Large intestine (tissue), 3 donors: Measurements from ENCODE around the gene SLC16A3. TPM values are rescaled to one million over a fixed set of nuclear protein-coding genes. Genes with fewer than 3 reads are reported as not detected.

ENCODE experiments used
- DNase-seq, 2 donors: peaks; one replicate each; pipeline versions ENCODE4 v3.0.0 to v3.0.0-alpha.2; 2013
- H3K27ac ChIP-seq: one replicate; pipeline ENCODE4 v1.5.1; 2013; ENCODE audit warnings: low read length
- H3K27me3 ChIP-seq: 2 replicates; pipeline ENCODE4 v1.6.1; 2013; ENCODE audit warnings: low read length; ENCODE audit not compliant: control insufficient read depth, insufficient read depth
- H3K36me3 ChIP-seq: 2 replicates; pipeline ENCODE4 v1.6.1; 2013; ENCODE audit warnings: low read length; ENCODE audit not compliant: control insufficient read depth, insufficient read depth
- H3K4me1 ChIP-seq: one replicate; pipeline ENCODE4 v1.6.1; 2013; ENCODE audit warnings: low read length; ENCODE audit not compliant: control insufficient read depth, insufficient read depth
- H3K4me3 ChIP-seq: one replicate; pipeline ENCODE4 v1.5.1; 2013; ENCODE audit warnings: low read length
- H3K9me3 ChIP-seq: one replicate; pipeline ENCODE4 v1.6.1; 2013; ENCODE audit warnings: mild to moderate bottlenecking, low read depth, low read length, moderate library complexity; ENCODE audit not compliant: control insufficient read depth
- WGBS: methylation state at CpG from one replicate; pipeline ENCODE4 v1.1.5; 2013; ENCODE audit warnings: low lambda C conversion rate; ENCODE audit not compliant: insufficient coverage; 5-methylcytosine and 5-hydroxymethylcytosine counted together
- polyA plus RNA-seq: library from polyadenylated mRNA; unstranded; fragments of 120-200 nt; gene quantifications from one replicate; pipeline ENCODE4 v1.2.1, GENCODE V29; 2013

SLC16A3 gene
- polyA plus RNA-seq, 1 donor = 19.5 TPM

GRCh38 chr17:82243648-82244412 is 15.0 kb downstream of the SLC16A3 start:
- Histone ChIP-seq H3K27me3 (no peaks in the 10 kb centered on the region), H3K27ac (no peak overlapping the region), H3K4me3 (no peak overlapping the region), H3K9me3 (peaks cover 2% of the 10 kb centered on the region), H3K4me1 (peaks cover 28% of the 10 kb centered on the region), H3K36me3 (peaks cover 87% of the 10 kb centered on the region)
- DNase-seq = no peak
- WGBS = no CpG with 5 or more reads among the region's 19 CpGs

DNA sequence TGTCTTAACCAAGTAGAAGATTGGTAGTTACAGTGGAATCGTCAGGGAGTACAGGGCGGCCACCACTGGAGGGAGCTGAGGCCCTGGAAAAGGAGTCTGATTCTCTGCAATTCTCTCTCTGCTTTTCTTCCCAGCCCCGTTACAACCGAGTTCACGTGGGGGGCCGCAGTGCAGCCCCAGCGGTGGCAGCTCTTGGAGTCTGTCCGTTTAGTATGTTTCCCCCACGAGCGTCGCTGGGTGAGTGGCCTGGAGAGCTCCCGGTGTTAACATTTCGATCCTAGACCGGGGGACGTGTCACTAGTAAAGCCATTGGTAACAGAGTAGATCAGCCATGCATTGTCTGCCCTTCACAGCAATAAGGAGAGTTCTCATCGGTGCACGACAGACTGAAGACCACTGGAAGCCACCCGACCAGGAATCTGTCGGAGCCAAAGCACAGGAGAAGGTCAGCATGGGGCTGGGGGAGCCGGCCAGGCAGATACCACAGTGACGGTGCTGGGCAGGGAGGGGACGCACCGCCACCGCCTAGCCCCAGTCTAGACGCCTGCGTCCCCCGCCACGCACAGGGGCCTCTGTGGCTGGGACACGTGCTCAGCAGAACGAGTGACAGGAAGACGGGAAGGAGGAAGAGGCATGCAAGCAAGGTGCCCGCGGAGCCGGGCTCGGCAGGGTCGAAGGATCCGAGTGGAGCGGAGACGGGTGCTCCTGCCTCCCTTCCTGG is 15.7 kb downstream of the SLC16A3 start:
- peaks cover 28% of the 10 kb centered on the region for H3K4me1 ChIP-seq

GRCh38 chr17:82245134-82246039 is 16.5 kb downstream of the SLC16A3 start:
- Histone ChIP-seq H3K9me3 (peaks cover 2% of the 10 kb centered on the region), H3K27ac (no peak overlapping the region), H3K36me3 (peaks cover 94% of the 10 kb centered on the region), H3K4me1 (peaks cover 23% of the 10 kb centered on the region), H3K27me3 (no peaks in the 10 kb centered on the region), H3K4me3 (no peak overlapping the region)
- DNase-seq = no peak
- WGBS = 92% methylated on average over 5 of the region's 47 CpGs

More for the DNA sequence above, 15.7 kb downstream of the SLC16A3 start:
- Histone ChIP-seq H3K36me3 (peaks cover 91% of the 10 kb centered on the region), H3K27ac (no peak overlapping the region), H3K4me3 (no peak overlapping the region), H3K9me3 (peaks cover 2% of the 10 kb centered on the region), H3K27me3 (no peaks in the 10 kb centered on the region)
- 100% methylated on average over 1 of the region's 39 CpGs for WGBS
- DNase-seq = no peak

GRCh38 chr17:82246040-82246364 is 17.2 kb downstream of the SLC16A3 start:
- no peak overlapping the region for H3K4me3 ChIP-seq
- DNase-seq = no peak
- H3K4me1 ChIP-seq = peaks cover 21% of the 10 kb centered on the region
- H3K9me3 ChIP-seq = peaks cover 2% of the 10 kb centered on the region
- H3K27ac ChIP-seq = no peak overlapping the region
- H3K36me3 ChIP-seq = peaks cover 95% of the 10 kb centered on the region
- no CpG with 5 or more reads among the region's 5 CpGs for WGBS
- H3K27me3 ChIP-seq = no peaks in the 10 kb centered on the region

- peaks cover 15% of the 10 kb centered on the region for H3K4me1 ChIP-seq
- peaks cover 97% of the 10 kb centered on the region for H3K36me3 ChIP-seq
- DNase-seq = no peak
- H3K9me3 ChIP-seq = peaks cover 2% of the 10 kb centered on the region
- no peak overlapping the region for H3K4me3 ChIP-seq
- no peak overlapping the region for H3K27ac ChIP-seq
- no peaks in the 10 kb centered on the region for H3K27me3 ChIP-seq
- whole genome bisulfite sequencing = no CpG with 5 or more reads among the region's 27 CpGs
Measured at GRCh38 chr17:82246365-82247181, 17.7 kb downstream of the SLC16A3 start.

DNA sequence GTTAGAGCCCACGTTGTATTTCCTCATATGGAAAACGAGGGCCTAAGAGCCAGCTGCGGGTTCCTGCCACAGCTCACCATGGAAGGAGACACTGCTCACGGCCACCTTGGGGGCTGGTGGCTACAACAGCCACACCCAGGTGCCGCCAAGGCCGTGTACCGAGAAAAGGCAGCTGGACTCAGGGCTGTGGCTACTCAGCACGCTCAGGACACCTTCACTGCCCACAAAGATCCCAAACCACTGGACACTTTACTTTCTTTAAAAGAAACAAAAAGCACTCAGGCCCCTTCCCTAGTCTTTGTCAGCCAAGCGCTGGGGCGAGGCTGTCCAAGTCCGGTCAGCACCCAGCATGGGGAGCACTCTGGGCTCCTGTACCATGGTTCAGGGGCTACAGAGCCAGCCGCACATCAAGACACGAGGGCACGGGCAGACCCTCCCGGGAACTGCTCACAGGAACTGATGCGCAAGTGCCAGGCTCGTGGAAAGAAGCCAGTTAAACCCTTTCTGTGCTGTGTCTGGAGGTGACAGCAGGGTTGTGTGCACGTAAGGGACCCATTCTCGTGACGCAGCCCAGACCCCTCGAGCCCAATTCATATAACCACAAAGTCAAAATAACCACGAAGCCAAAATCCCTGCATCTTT is 18.5 kb downstream of the SLC16A3 start:
- H3K4me3 ChIP-seq = no peak overlapping the region

DNA sequence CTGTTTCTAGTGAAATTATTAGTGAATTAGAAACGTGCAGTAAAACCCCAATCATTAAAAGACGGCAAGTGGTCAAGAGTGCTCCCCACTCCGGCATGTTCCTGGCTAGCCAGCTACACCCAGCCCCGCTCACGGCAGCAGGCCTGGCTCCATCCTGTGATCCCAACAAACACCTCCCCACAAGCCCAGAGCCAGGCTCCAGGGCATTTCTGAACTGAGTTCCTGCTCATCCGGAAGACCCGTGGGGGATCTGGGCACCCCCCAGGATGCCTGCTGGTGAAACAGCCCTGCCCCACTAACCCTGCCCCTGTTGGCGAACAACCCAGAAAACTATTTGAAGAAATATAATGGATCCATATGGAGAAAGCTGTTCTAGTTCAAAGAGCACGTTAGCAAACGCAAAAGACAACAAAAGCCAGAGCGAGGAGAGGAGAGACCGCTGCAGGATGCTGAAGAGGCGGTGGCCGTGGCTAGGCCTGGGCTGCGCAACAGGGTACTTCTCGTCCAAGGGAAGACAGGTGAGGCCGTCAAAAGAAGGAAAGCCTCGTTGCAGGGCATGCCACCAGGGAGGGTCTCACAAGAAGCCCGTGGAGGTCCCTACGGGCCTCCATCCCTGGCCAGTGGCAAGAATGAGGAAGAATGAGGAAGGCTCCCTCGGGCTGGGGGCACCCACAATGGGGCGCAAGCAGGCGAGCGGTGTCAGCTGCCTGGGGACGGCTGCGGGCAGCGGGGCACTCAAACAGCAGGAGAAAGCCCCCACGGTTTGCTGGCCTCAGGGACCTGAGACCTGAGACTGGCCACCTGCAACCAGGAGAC is 19.2 kb downstream of the SLC16A3 start:
- Histone ChIP-seq H3K9me3 (peaks cover 2% of the 10 kb centered on the region), H3K4me3 (no peak overlapping the region), H3K27me3 (no peaks in the 10 kb centered on the region), H3K36me3 (peaks cover 100% of the 10 kb centered on the region), H3K27ac (no peak overlapping the region), H3K4me1 (peaks cover 2% of the 10 kb centered on the region)
- DNase-seq = no peak
- 83% methylated on average over 3 of the region's 28 CpGs for WGBS

More for the DNA sequence above, 18.5 kb downstream of the SLC16A3 start:
- no peaks in the 10 kb centered on the region for H3K27me3 ChIP-seq
- H3K9me3 ChIP-seq = peaks cover 2% of the 10 kb centered on the region
- H3K4me1 ChIP-seq = peaks cover 9% of the 10 kb centered on the region
- DNase-seq = no peak
- WGBS = no CpG with 5 or more reads among the region's 22 CpGs
- H3K27ac ChIP-seq = no peak overlapping the region
- H3K36me3 ChIP-seq = peaks cover 100% of the 10 kb centered on the region

DNA sequence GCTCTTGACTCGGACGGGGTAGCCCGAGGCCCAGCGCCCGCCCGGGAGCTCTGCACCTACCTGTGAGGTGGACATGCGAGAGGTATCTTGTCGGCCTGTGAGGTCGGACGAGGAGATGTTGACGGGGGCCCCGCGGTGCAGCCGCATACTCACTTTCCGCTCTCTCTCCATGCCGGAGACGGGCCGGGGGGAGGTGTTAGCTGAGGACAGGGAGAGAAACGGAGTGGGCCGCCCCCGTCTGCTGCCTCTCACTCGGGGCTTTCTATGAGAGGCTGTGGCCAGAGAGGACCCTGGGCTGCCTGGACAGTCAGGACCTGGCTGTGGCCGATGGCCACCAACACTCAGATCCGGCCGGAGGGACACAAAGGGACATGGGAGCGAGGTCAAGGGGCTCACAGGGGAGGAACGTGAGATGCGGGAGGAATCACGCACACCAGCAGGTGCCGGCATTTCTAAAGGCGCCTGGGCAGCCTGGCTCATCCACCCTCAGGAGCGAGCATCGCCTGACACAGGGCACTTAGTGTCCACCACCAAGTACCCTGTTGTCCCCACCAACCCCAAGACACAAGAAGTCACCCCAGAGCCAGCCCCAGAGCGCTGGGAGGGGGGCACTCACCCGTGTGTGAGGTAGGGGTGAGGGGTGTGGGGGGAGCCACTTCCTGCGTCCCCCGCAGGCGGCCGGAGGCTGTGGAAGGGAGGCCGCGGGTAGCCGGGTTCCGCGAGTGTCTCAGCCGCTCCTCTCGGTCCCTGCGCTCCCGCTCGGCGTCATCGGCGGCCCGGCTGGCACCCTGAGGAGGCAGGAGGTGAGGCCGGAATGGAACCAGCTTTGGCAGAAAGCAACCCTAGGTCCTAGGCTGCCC is 20.2 kb downstream of the SLC16A3 start:
- DNase-seq = no peak
- peaks cover 96% of the 10 kb centered on the region for H3K36me3 ChIP-seq
- no peaks in the 10 kb centered on the region for H3K27me3 ChIP-seq
- no CpG with 5 or more reads among the region's 54 CpGs for WGBS
- H3K4me1 ChIP-seq = no peaks in the 10 kb centered on the region
- peaks cover 3% of the 10 kb centered on the region for H3K9me3 ChIP-seq
- H3K27ac ChIP-seq = no peak overlapping the region
- H3K4me3 ChIP-seq = no peak overlapping the region
